Measurements from ENCODE around the gene SLC35A3.

Gene SLC35A3

GRCh38 chr1:100080331-100080730 lies 110.5 kb downstream of the SLC35A3 start:
- no peak for DNase-seq
